NCI-H1105 treated with DMSO at 0.1 percent for 48 hours (cell line): ENCODE results near the gene PCDH11Y.
"Not testable (repeated sequence)": the region's sequence is repeated elsewhere in the genome, so short reads cannot be mapped to it uniquely, and the experiment has no call there.

Experiments used
- DNase-seq: peaks from one replicate; lab custom pipeline; 2025; lab: John Stamatoyannopoulos, UW

PCDH11Y gene

DNA sequence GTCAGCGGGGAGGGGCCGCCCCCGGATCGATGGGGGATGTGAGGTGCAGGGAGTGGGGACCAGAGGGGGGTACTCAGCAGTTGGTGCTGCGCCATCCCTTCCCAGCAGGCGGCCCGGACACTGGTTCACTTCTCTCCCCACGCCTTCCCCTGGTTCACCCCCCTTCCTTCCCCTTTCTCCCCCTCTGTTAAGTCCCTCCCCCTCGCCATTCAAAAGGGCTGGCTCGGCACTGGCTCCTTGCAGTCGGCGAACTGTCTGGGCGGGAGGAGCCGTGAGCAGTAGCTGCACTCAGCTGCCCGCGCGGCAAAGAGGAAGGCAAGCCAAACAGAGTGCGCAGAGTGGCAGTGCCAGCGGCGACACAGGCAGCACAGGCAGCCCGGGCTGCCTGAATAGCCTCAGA is at the start of gene PCDH11Y:
TSS of gene PCDH11Y (plus strand) at position 240 of the 400 bp plus-strand sequence. CDS start 56,804 bp downstream, outside the sequence.
- DNase-seq, result not testable (repeated sequence)

GRCh38 chrY:4967894-4968293 is 32.2 kb upstream of the PCDH11Y start:
- not testable (repeated sequence) for DNase-seq

DNA sequence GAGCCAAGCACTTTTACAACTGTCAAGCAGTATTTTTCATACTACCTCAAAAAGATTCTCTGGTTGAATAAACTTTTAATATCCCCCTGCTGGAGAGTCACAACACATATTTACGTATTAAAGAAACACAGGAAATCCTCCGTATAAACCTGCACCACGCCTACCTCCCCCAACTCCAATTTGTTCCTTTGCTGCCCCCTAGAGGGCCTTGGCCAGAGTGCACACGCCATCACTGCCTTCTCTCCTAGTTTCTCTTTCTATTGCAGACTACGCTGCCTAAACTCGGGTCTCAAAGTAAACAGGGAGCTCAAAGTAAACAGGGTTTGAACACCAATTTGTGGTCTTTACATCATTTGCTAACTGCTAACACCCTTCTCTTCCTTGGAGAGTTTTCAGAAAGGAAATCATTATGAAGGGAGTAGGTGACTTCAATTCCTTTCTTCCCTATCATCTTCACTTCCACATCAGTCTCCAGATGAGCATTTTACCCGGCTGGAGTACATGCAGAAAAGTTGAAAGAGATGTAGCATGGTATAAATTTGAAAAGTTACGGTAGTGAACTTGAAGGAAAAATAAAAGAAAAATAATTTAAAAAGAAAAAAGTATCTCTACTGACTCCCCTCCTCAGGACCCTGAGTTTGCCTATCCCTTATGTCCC is 8.2 kb upstream of the PCDH11Y start:
- DNase-seq, result not testable (repeated sequence)

- not testable (repeated sequence) for DNase-seq
These were observed 5.2 kb upstream of the PCDH11Y start for GRCh38 chrY:4994892-4995291.

- DNase-seq, result not testable (repeated sequence)
These were observed 2.5 kb downstream of the PCDH11Y start for GRCh38 chrY:5002476-5003184.

GRCh38 chrY:5038972-5039523 is 39.0 kb downstream of the PCDH11Y start:
- DNase-seq, result not testable (repeated sequence)

DNA sequence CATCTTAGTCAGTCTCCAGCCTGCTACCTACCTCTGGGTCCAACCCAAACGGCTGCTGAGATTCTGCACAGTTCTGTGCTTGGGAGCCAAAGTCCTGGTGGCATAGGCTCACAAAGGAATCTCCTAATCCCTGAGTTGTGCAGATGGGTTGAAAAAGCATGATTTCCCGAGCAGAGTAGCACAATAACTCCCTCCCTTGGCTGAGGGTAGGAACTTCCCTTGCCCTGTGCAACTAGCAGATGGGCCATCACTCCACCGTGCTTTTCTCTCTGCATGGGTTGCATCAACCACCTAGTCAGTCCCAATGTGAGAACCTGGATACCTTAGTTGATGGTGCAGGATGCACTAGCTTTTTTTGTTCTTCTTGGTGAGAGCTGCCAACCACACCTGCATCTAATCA is 82.9 kb downstream of the PCDH11Y start:
- DNase-seq, result not testable (repeated sequence)

- DNase-seq, result not testable (repeated sequence)
These were observed 182.9 kb downstream of the PCDH11Y start for GRCh38 chrY:5182998-5183397.

GRCh38 chrY:5215116-5215515 is 215.0 kb downstream of the PCDH11Y start:
- DNase-seq, result not testable (repeated sequence)

DNA sequence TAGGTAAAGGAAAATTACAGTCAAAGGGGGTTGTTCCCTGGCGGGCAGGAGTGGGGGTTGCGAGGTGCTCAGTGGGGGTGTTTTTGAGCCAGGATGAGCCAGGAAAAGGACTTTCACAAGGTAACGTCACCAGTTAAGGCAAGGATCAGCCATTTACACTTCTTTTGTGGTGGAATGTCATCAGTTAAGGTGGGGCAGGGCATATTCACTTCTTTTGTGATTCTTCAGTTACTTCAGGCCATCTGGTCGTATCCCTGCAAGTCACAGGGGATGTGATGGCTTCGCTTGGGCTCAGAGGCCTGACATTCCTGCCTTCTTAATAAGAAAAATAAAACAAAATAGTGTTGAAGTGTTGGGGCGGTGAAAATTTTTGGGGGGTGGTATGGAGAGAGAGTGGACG is 324.8 kb downstream of the PCDH11Y start:
- not testable (repeated sequence) for DNase-seq

- not testable (repeated sequence) for DNase-seq
These were observed 342.1 kb downstream of the PCDH11Y start for GRCh38 chrY:5342220-5342619.

- not testable (repeated sequence) for DNase-seq
These were observed 543.6 kb downstream of the PCDH11Y start for GRCh38 chrY:5543705-5544104.

DNA sequence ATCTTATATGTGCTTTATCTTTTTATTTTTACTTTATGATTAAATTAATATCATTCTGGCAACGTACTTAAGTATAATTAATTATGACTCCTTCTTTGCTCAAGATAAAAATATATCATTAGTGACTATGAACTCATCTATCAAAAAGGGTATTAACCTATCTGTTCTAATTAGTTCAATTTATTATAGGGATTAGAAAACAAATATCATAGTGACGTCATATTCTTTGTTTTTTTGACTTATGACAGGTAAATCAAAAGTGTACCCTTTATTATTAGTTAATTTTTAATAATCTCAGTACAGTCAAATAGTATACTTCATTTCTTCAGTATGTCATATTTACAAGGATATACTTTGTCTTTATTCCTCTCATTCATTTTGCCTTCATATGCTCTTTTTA is 638.5 kb downstream of the PCDH11Y start:
- DNase-seq, result not testable (repeated sequence)

DNA sequence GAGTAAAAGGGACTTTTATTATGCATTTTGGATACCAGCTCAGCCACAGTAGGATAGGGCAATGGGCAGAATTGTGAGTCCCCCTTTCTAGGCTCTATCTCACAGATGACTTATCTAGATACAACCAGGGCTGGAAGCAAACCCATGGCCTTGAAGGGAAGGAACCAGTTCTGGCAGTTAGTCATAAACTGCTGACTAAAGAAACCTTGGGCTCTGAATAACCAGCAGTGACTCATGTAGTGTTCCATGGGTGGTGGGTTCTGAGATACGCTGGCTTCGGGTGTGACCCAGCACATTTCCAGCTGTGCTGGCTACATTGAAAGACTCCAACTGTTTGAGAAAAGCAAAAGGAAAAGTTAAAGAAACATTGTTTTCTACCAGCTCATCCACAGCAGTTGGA is 679.2 kb downstream of the PCDH11Y start:
- DNase-seq, result not testable (repeated sequence)

- not testable (repeated sequence) for DNase-seq
These were observed 708.6 kb downstream of the PCDH11Y start for GRCh38 chrY:5708727-5709126.

DNA sequence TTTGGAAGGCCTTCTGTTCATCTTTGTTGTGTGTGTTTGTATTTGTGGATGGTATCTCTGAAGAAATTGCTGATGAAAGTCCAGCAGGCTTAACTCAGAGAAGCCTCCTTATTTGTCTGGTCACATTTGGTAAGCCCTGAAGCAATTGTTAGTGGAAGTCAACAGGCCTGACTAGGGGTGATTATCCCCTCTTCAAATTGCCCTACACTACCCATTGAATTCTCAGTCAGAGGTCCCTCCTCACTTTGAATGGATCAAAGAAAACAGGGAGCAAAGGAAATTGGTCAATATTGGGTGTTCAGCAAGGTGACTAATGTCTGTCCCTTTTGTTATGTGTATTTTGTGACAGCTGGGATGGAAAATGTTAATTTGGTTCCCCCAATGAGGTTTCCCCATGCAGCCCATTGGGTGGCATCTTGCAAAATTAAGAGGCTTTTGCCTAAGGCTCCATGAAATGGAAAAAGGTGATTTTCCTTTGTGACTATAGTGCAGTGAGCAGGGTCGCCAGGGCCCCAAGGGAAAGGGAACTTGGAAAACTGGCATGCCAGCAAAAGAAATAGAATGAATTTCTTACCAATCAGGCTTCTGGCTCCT is 709.8 kb downstream of the PCDH11Y start:
- not testable (repeated sequence) for DNase-seq

GRCh38 chrY:5761403-5761802 is 761.3 kb downstream of the PCDH11Y start:
- not testable (repeated sequence) for DNase-seq

DNA sequence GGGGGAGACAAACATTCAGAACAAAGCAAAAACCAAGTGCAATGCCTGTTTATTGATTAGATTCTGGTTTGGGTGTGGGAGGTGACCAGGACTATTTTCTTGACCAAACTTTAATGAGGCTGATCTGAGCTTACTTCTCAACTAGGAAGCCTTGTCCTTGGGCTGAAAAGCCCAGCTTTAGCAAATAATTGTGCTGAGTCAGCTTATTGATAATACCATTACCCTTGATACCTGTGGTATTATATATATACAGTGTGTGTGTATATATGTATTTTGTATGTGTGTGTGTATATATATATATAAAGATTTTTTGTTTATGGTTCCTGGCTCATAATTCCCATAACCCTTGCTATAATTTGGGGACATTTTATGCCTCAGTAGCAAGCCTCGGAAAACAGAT is 776.4 kb downstream of the PCDH11Y start:
- DNase-seq, result not testable (repeated sequence)
